Astrocyte (in vitro differentiated cells and primary cell): ENCODE measurements around the gene CADM1. TPM values are rescaled to one million over a fixed set of nuclear protein-coding genes. Genes with fewer than 3 reads are reported as not detected.

Experiments used
- DNase-seq: peaks from one replicate; pipeline ENCODE4 v3.0.0-alpha.2; 2010; ENCODE audit warnings: low read depth
- FAIRE-seq: peaks from 2 replicates; lab custom pipeline; 2011; peaks lifted over from hg19 to GRCh38; lab: Jason Lieb, UNC
- H2AFZ ChIP-seq: 2 replicates; pipeline ENCODE4 v1.6.0; 2012; ENCODE audit warnings: low read depth, low read length, inconsistent platforms
- H3K27ac ChIP-seq: 2 replicates; pipeline ENCODE4 v1.5.1; 2011; ENCODE audit warnings: low read depth, low read length, inconsistent platforms
- H3K27me3 ChIP-seq: 2 replicates; pipeline ENCODE4 v1.6.0; 2011; ENCODE audit warnings: low read length, inconsistent platforms; ENCODE audit not compliant: insufficient read depth
- H3K36me3 ChIP-seq: 2 replicates; pipeline ENCODE4 v1.5.1; 2011; ENCODE audit warnings: low read length, inconsistent platforms; ENCODE audit not compliant: insufficient read depth
- H3K4me1 ChIP-seq: 2 replicates; pipeline ENCODE4 v1.5.1; 2011; ENCODE audit warnings: low read length, inconsistent platforms; ENCODE audit not compliant: insufficient read depth
- H3K4me2 ChIP-seq: 2 replicates; pipeline ENCODE4 v1.6.0; 2012; ENCODE audit warnings: low read length, inconsistent platforms
- H3K4me3 ChIP-seq: 2 replicates; pipeline ENCODE4 v1.5.1; 2011; ENCODE audit warnings: low read depth, mild to moderate bottlenecking, low read length, inconsistent platforms; ENCODE audit not compliant: insufficient read depth
- H3K79me2 ChIP-seq: 2 replicates; pipeline ENCODE4 v1.6.0; 2012; ENCODE audit warnings: mild to moderate bottlenecking, low read length, inconsistent platforms; ENCODE audit not compliant: insufficient read depth
- H3K9ac ChIP-seq: 2 replicates; pipeline ENCODE4 v1.6.0; 2012; ENCODE audit warnings: mild to moderate bottlenecking, low read length, inconsistent platforms
- H3K9me3 ChIP-seq: 2 replicates; pipeline ENCODE4 v1.5.1; 2012; ENCODE audit warnings: low read depth, mild to moderate bottlenecking, low read length, inconsistent platforms; ENCODE audit not compliant: insufficient read depth
- H4K20me1 ChIP-seq: 2 replicates; pipeline ENCODE4 v1.6.0; 2012; ENCODE audit warnings: low read length, inconsistent platforms; ENCODE audit not compliant: insufficient read depth
- H3K27ac Mint-ChIP-seq: one replicate; pipeline ENCODE4 v1.8.0; 2021; ENCODE audit warnings: mild to moderate bottlenecking, mixed read lengths; ENCODE audit not compliant: unreplicated experiment
- H3K27me3 Mint-ChIP-seq: one replicate; pipeline ENCODE4 v1.8.0; 2021; ENCODE audit warnings: low read depth, mixed read lengths; ENCODE audit not compliant: unreplicated experiment
- H3K36me3 Mint-ChIP-seq: one replicate; pipeline ENCODE4 v1.8.0; 2021; ENCODE audit warnings: low read depth, mixed read lengths; ENCODE audit not compliant: unreplicated experiment
- H3K4me1 Mint-ChIP-seq: one replicate; pipeline ENCODE4 v1.8.0; 2021; ENCODE audit warnings: low read depth, mixed read lengths; ENCODE audit not compliant: unreplicated experiment
- H3K4me3 Mint-ChIP-seq: one replicate; pipeline ENCODE4 v1.8.0; 2021; ENCODE audit warnings: mild to moderate bottlenecking, moderate library complexity, mixed read lengths; ENCODE audit not compliant: unreplicated experiment
- H3K9me3 Mint-ChIP-seq: one replicate; pipeline ENCODE4 v1.8.0; 2021; ENCODE audit warnings: mild to moderate bottlenecking, mixed read lengths; ENCODE audit not compliant: unreplicated experiment
- EZH2 ChIP-seq: IDR thresholded peaks from 2 replicates; pipeline ENCODE4 v1.6.1; 2012; ENCODE audit warnings: mild to moderate bottlenecking, low read length, inconsistent platforms; ENCODE audit not compliant: insufficient read depth
- total RNA-seq: library from RNA; stranded (reverse); gene quantifications from 2 replicates; pipeline ENCODE4 v1.2.1, GENCODE V29; 2021
- TF ChIP-seq, protein P1 (sequence below): IDR thresholded peaks from 2 replicates; pipeline ENCODE4 v1.5.1; 2011; ENCODE audit warnings: low read depth, mild to moderate bottlenecking, inconsistent platforms, low read length, moderate library complexity; ENCODE audit not compliant: insufficient read depth

CADM1 gene
- total RNA-seq, 1 donor from 2014 or later = 414 TPM

- no peaks in the 10 kb centered on the region for H3K4me1 ChIP-seq
- peaks cover 6% of the 10 kb centered on the region for H3K4me1 Mint-ChIP-seq
- peaks cover 13% of the 10 kb centered on the region for H3K27me3 Mint-ChIP-seq
- no peaks in the 10 kb centered on the region for H3K36me3 ChIP-seq
- no peak overlapping the region for H3K27ac Mint-ChIP-seq
- H3K27ac ChIP-seq = no peak overlapping the region
- DNase-seq = no peak
- H3K27me3 ChIP-seq = no peaks in the 10 kb centered on the region
- no peak for FAIRE-seq
- H3K4me2 ChIP-seq = no peak overlapping the region
- no peaks in the 10 kb centered on the region for H3K9me3 Mint-ChIP-seq
- H3K4me3 Mint-ChIP-seq = no peak overlapping the region
- H3K9ac ChIP-seq = no peak overlapping the region
- no peaks in the 10 kb centered on the region for H4K20me1 ChIP-seq
- no peaks in the 10 kb centered on the region for H3K36me3 Mint-ChIP-seq
- no peaks in the 10 kb centered on the region for H3K79me2 ChIP-seq
- no peak overlapping the region for H2AFZ ChIP-seq
- no peaks in the 10 kb centered on the region for H3K9me3 ChIP-seq
- no peak overlapping the region for H3K4me3 ChIP-seq
- TF ChIP-seq EZH2 = no peak
- TF ChIP-seq, protein P1, sequence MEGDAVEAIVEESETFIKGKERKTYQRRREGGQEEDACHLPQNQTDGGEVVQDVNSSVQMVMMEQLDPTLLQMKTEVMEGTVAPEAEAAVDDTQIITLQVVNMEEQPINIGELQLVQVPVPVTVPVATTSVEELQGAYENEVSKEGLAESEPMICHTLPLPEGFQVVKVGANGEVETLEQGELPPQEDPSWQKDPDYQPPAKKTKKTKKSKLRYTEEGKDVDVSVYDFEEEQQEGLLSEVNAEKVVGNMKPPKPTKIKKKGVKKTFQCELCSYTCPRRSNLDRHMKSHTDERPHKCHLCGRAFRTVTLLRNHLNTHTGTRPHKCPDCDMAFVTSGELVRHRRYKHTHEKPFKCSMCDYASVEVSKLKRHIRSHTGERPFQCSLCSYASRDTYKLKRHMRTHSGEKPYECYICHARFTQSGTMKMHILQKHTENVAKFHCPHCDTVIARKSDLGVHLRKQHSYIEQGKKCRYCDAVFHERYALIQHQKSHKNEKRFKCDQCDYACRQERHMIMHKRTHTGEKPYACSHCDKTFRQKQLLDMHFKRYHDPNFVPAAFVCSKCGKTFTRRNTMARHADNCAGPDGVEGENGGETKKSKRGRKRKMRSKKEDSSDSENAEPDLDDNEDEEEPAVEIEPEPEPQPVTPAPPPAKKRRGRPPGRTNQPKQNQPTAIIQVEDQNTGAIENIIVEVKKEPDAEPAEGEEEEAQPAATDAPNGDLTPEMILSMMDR = no peak
Measured at GRCh38 chr11:115155320-115155719, 348.9 kb downstream of the CADM1 start.

DNA sequence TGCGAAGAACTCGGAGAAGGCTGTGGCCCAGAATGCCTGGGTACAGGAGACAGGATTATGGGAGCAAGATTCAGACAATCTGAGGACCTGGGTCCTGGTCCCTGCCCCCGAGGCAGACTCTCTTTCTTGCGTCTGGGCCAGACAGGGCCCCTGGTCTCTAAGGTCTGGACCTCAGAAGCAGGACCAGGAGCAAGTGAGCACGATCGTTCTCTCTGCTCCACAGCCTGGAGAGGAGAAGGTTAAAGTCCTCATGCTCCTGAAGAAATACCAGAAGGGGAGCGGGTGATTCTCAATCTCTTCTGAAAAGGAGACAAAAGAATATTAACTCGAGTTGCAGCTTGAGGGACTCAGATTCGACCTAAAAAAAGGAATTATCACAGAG lies 349.9 kb downstream of the CADM1 start:
- Histone ChIP-seq H3K27ac (no peak overlapping the region), H3K4me2 (no peak overlapping the region), H3K9ac (no peak overlapping the region), H4K20me1 (no peaks in the 10 kb centered on the region), H3K9me3 (no peaks in the 10 kb centered on the region), H3K36me3 (no peaks in the 10 kb centered on the region), H3K27me3 (no peaks in the 10 kb centered on the region), H2AFZ (no peak overlapping the region), H3K79me2 (no peaks in the 10 kb centered on the region), H3K4me1 (no peaks in the 10 kb centered on the region), H3K4me3 (no peak overlapping the region)
- no peaks in the 10 kb centered on the region for H3K36me3 Mint-ChIP-seq
- peaks cover 6% of the 10 kb centered on the region for H3K4me1 Mint-ChIP-seq
- no peak for TF ChIP-seq EZH2
- TF ChIP-seq, protein P1 = no peak
- no peaks in the 10 kb centered on the region for H3K9me3 Mint-ChIP-seq
- H3K27ac Mint-ChIP-seq = peak overlapping the region; percentile 47
- H3K27me3 Mint-ChIP-seq = peaks cover 12% of the 10 kb centered on the region
- no peak overlapping the region for H3K4me3 Mint-ChIP-seq
- FAIRE-seq = no peak
- no peak for DNase-seq

- no peak overlapping the region for H3K4me3 ChIP-seq
- H2AFZ ChIP-seq = no peak overlapping the region
- no peak for FAIRE-seq
- H3K27ac Mint-ChIP-seq = peak overlapping the region; percentile 95
- H3K27me3 Mint-ChIP-seq = peaks cover 10% of the 10 kb centered on the region
- no peaks in the 10 kb centered on the region for H3K36me3 Mint-ChIP-seq
- no peaks in the 10 kb centered on the region for H3K9me3 Mint-ChIP-seq
- H4K20me1 ChIP-seq = no peaks in the 10 kb centered on the region
- no peak overlapping the region for H3K4me3 Mint-ChIP-seq
- H3K27ac ChIP-seq = no peak overlapping the region
- H3K4me1 Mint-ChIP-seq = peaks cover 6% of the 10 kb centered on the region
- no peaks in the 10 kb centered on the region for H3K36me3 ChIP-seq
- no peaks in the 10 kb centered on the region for H3K9me3 ChIP-seq
- H3K9ac ChIP-seq = no peak overlapping the region
- no peak for DNase-seq
- H3K4me2 ChIP-seq = no peak overlapping the region
- H3K79me2 ChIP-seq = no peaks in the 10 kb centered on the region
- no peak for TF ChIP-seq EZH2
- TF ChIP-seq, protein P1 = no peak
- no peaks in the 10 kb centered on the region for H3K27me3 ChIP-seq
- no peaks in the 10 kb centered on the region for H3K4me1 ChIP-seq
Measured at GRCh38 chr11:115153731-115154354, 350.4 kb downstream of the CADM1 start.
